Activated CD4-positive, alpha-beta memory T cell treated with anti-CD3 and anti-CD28 coated beads for 36 hours (primary cell): ENCODE measurements around the gene C3orf70. TPM values are rescaled to one million over a fixed set of nuclear protein-coding genes. Genes with fewer than 3 reads are reported as not detected.

ENCODE experiments used
- CTCF ChIA-PET: fragments of 350-600 bp; sonication (Branson Sonifier 250); formaldehyde crosslinking; loops from one replicate; lab custom pipeline; 2021; ENCODE audit warnings: antibody characterized with exemption, inconsistent platforms; lab: Charles Lee
- POLR2A ChIA-PET: fragments of 350-600 bp; sonication (Branson Sonifier 250); formaldehyde crosslinking; loops from one replicate; lab custom pipeline; 2021; ENCODE audit warnings: antibody characterized with exemption; lab: Charles Lee
- DNase-seq: peaks from one replicate; pipeline ENCODE4 v3.0.0-alpha.2; 2020
- H3K27ac Mint-ChIP-seq: one replicate; pipeline ENCODE4 v1.8.0; 2021; ENCODE audit warnings: mixed read lengths
- H3K27me3 Mint-ChIP-seq: one replicate; pipeline ENCODE4 v1.8.0; 2021; ENCODE audit warnings: mixed read lengths
- H3K36me3 Mint-ChIP-seq: one replicate; pipeline ENCODE4 v1.8.0; 2021; ENCODE audit warnings: mixed read lengths
- H3K4me1 Mint-ChIP-seq: one replicate; pipeline ENCODE4 v1.8.0; 2021; ENCODE audit warnings: low read depth, mixed read lengths
- H3K4me3 Mint-ChIP-seq: one replicate; pipeline ENCODE4 v1.8.0; 2021; ENCODE audit warnings: mild to moderate bottlenecking, mixed read lengths
- H3K9me3 Mint-ChIP-seq: one replicate; pipeline ENCODE4 v1.8.0; 2021; ENCODE audit warnings: mixed read lengths
- intact Hi-C: fragments of 100-400 bp; cut with micrococcal nuclease; formaldehyde crosslinking; loops from one replicate; pipeline ENCODE4 v1.15.1; 2023
- total RNA-seq, 2 experiments: library from RNA; stranded (reverse); gene quantifications; one replicate each; pipeline ENCODE4 v1.2.3, GENCODE V29; 2021

C3orf70 gene
- total RNA-seq = not detected

GRCh38 chr3:185152410-185153170 lies at the start of gene C3orf70:
TSS of gene C3orf70 (minus strand) at chr3:185153060. CDS start at chr3:185152823, 237 bp downstream.
- peak within 1 kb of the TSS; percentile 68 for H3K4me3 Mint-ChIP-seq
- intact Hi-C loops = no loop called here
- CTCF ChIA-PET = interaction anchor here (1.5 kb wide), 1 partner anchor 23 kb away, joined by 6 read pairs; no protein-coding TSS in a partner anchor
- no peaks in the 10 kb centered on the region for H3K36me3 Mint-ChIP-seq
- POLR2A ChIA-PET = no interaction called here
- H3K27me3 Mint-ChIP-seq = peaks cover 23% of the 10 kb centered on the region
- peak; percentile 32 for DNase-seq
- H3K9me3 Mint-ChIP-seq = no peaks in the 10 kb centered on the region
- H3K4me1 Mint-ChIP-seq = peaks cover 6% of the 10 kb centered on the region
- no peak within 1 kb of the TSS for H3K27ac Mint-ChIP-seq

GRCh38 chr3:185200639-185201038 lies 47.8 kb upstream of the C3orf70 start:
- CTCF ChIA-PET = no interaction called here
- Mint-ChIP-seq H3K9me3 (no peaks in the 10 kb centered on the region), H3K36me3 (no peaks in the 10 kb centered on the region), H3K27ac (no peak overlapping the region), H3K27me3 (no peaks in the 10 kb centered on the region), H3K4me1 (no peaks in the 10 kb centered on the region), H3K4me3 (no peak overlapping the region)
- intact Hi-C loops = no loop called here
- DNase-seq = no peak
- POLR2A ChIA-PET = no interaction called here

- Mint-ChIP-seq H3K36me3 (no peaks in the 10 kb centered on the region), H3K9me3 (no peaks in the 10 kb centered on the region), H3K27ac (no peak overlapping the region), H3K4me3 (no peak overlapping the region), H3K27me3 (no peaks in the 10 kb centered on the region), H3K4me1 (no peaks in the 10 kb centered on the region)
- no peak for DNase-seq
- CTCF ChIA-PET = interaction anchor here (0.7 kb wide), 1 partner anchor 20 kb away, joined by 4 read pairs; no protein-coding TSS in a partner anchor
- intact Hi-C loops = no loop called here
- POLR2A ChIA-PET = no interaction called here
These were observed 46.8 kb upstream of the C3orf70 start for GRCh38 chr3:185199671-185200070.

- Mint-ChIP-seq H3K27me3 (no peaks in the 10 kb centered on the region), H3K27ac (no peak overlapping the region), H3K9me3 (no peaks in the 10 kb centered on the region), H3K36me3 (no peaks in the 10 kb centered on the region), H3K4me1 (no peaks in the 10 kb centered on the region), H3K4me3 (no peak overlapping the region)
- DNase-seq = no peak
- intact Hi-C loops = no loop called here
- POLR2A ChIA-PET = no interaction called here
- CTCF ChIA-PET = interaction anchor here (0.6 kb wide), 1 partner anchor 82 kb away, joined by 3 read pairs; no protein-coding TSS in a partner anchor
These were observed 46.3 kb upstream of the C3orf70 start for GRCh38 chr3:185199206-185199605.

- Mint-ChIP-seq H3K4me1 (no peaks in the 10 kb centered on the region), H3K27me3 (peaks cover 2% of the 10 kb centered on the region), H3K4me3 (no peak overlapping the region), H3K9me3 (no peaks in the 10 kb centered on the region), H3K27ac (no peak overlapping the region), H3K36me3 (no peaks in the 10 kb centered on the region)
- intact Hi-C loops = no loop called here
- ChIA-PET POLR2A (no interaction called here), CTCF (no interaction called here)
- no peak for DNase-seq
These were observed 44.2 kb upstream of the C3orf70 start for GRCh38 chr3:185197068-185197467.

- DNase-seq = no peak
- CTCF ChIA-PET = no interaction called here
- H3K9me3 Mint-ChIP-seq = no peaks in the 10 kb centered on the region
These were observed 42.8 kb upstream of the C3orf70 start for GRCh38 chr3:185195652-185196051.

GRCh38 chr3:185188816-185189215 lies 36.0 kb upstream of the C3orf70 start:
- DNase-seq = no peak
- ChIA-PET CTCF (no interaction called here), POLR2A (no interaction called here)
- Mint-ChIP-seq H3K27me3 (peaks cover 2% of the 10 kb centered on the region), H3K27ac (no peak overlapping the region), H3K4me1 (no peaks in the 10 kb centered on the region), H3K4me3 (no peak overlapping the region), H3K36me3 (no peaks in the 10 kb centered on the region), H3K9me3 (no peaks in the 10 kb centered on the region)
- intact Hi-C loops = no loop called here

More at GRCh38 chr3:185195652-185196051, 42.8 kb upstream of the C3orf70 start:
- Mint-ChIP-seq H3K4me3 (no peak overlapping the region), H3K27ac (no peak overlapping the region), H3K27me3 (peaks cover 2% of the 10 kb centered on the region), H3K4me1 (no peaks in the 10 kb centered on the region), H3K36me3 (no peaks in the 10 kb centered on the region)
- intact Hi-C loops = no loop called here
- POLR2A ChIA-PET = no interaction called here

GRCh38 chr3:185187391-185187790 lies 34.5 kb upstream of the C3orf70 start:
- CTCF ChIA-PET = interaction anchor here (0.9 to 1.0 kb wide), 2 partner anchors 10 to 121 kb away, joined by 3 to 5 read pairs; no protein-coding TSS in a partner anchor
- no peaks in the 10 kb centered on the region for H3K4me1 Mint-ChIP-seq
- no peak for DNase-seq
- no peaks in the 10 kb centered on the region for H3K9me3 Mint-ChIP-seq
- H3K27ac Mint-ChIP-seq = no peak overlapping the region
- no peak overlapping the region for H3K4me3 Mint-ChIP-seq
- POLR2A ChIA-PET = no interaction called here
- H3K36me3 Mint-ChIP-seq = no peaks in the 10 kb centered on the region
- H3K27me3 Mint-ChIP-seq = no peaks in the 10 kb centered on the region
- intact Hi-C loops = no loop called here

GRCh38 chr3:185176750-185177359 lies 24.0 kb upstream of the C3orf70 start:
- peak; percentile 33 for DNase-seq
- intact Hi-C loops = loop anchor here (1.0 kb wide), 1 partner anchor 303 kb away; no protein-coding TSS in a partner anchor
- Mint-ChIP-seq H3K4me1 (no peaks in the 10 kb centered on the region), H3K4me3 (no peak overlapping the region), H3K36me3 (no peaks in the 10 kb centered on the region), H3K27ac (no peak overlapping the region), H3K27me3 (peaks cover 6% of the 10 kb centered on the region), H3K9me3 (no peaks in the 10 kb centered on the region)
- ChIA-PET POLR2A (no interaction called here), CTCF (interaction anchor here (0.6 to 2.1 kb wide), 14 partner anchors 10 to 1664 kb away, joined by 3 to 9 read pairs (median 3); partner anchors contain the start of gene EPHB3)

GRCh38 chr3:185175370-185175987 lies 22.6 kb upstream of the C3orf70 start:
- H3K27ac Mint-ChIP-seq = no peak overlapping the region
- no peak overlapping the region for H3K4me3 Mint-ChIP-seq
- intact Hi-C loops = no loop called here
- DNase-seq = no peak
- POLR2A ChIA-PET = no interaction called here
- no peaks in the 10 kb centered on the region for H3K9me3 Mint-ChIP-seq
- H3K36me3 Mint-ChIP-seq = no peaks in the 10 kb centered on the region
- CTCF ChIA-PET = interaction anchor here (0.7 to 2.1 kb wide), 8 partner anchors 11 to 614 kb away, joined by 3 to 9 read pairs (median 4); partner anchors contain the start of gene EPHB3
- H3K4me1 Mint-ChIP-seq = no peaks in the 10 kb centered on the region
- H3K27me3 Mint-ChIP-seq = peaks cover 6% of the 10 kb centered on the region

GRCh38 chr3:185172086-185173049 lies 19.5 kb upstream of the C3orf70 start:
- Mint-ChIP-seq H3K4me3 (no peak overlapping the region), H3K27ac (no peak overlapping the region), H3K36me3 (no peaks in the 10 kb centered on the region), H3K9me3 (no peaks in the 10 kb centered on the region), H3K4me1 (no peaks in the 10 kb centered on the region), H3K27me3 (peaks cover 6% of the 10 kb centered on the region)
- DNase-seq = no peak
- ChIA-PET POLR2A (no interaction called here), CTCF (no interaction called here)
- intact Hi-C loops = no loop called here
